NCI-H446 (cell line): ENCODE measurements around the gene TRIM3.

ENCODE experiments used
- DNase-seq, 2 experiments: peaks; one replicate each; lab custom pipeline; 2025; lab: John Stamatoyannopoulos, UW

TRIM3 gene

DNA sequence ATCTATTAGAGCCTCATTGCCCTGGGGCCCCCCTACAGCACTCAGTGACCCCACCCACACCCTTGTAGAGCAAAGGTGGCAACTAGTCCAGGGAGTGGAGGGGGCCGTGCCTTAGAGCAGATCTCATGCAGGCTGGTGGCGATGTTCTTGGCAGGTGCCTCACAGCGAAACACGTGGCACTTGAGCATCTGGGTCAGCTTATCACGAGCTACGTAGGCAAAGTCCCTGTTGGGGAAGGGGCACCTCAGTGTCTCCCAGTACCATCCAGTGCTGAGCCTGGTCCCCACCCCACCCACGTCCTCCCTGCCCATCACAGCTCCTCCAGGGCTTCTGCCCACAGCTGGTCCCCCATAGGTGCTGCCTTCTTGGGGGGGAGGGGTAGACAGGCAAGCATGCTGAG lies 72.3 kb downstream of the TRIM3 start:
- no peak for DNase-seq

DNA sequence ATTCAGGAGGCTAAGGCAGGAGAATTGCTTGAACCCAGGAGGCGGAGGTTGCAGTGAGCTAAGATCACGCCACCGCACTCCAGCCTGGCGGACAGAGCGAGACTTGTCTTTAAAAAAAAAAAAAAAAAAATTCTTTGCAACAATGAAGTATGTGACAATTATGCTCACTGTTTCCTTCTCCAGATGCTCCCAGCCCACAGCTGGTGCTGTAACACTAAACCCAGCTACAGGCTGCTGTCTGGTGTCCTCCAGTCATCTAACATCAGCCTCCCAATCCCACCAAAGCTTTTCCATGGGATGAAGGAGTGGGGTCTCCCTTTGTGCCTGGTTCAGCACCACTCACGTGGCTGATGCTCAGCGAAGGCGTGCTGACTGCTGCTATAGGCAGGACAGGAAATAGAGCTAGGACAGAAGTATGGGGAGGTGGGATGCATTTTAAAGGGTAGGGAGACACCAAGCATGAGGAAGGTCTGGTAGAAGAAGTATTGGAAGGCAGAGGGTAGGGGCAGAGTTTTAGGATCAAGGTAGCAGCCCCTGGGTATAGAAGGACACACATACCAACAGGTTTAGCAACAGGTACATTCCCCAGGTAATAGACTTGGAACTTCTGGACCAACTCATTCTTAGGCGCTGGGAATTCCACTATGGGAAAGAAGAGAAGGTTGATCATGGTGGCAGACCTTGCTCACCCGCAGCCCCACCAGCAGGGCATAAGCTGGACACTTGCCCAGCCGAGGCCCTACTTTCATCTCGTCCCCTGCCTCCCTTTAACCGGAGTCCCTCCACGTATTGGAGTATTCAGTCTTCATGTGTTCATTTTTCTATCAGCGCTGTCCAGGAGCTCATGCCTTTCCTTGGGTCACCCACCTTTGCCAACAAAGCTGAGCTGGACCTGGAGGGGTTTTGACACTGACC lies 73.1 kb downstream of the TRIM3 start:
- no peak for DNase-seq
